Kidney (tissue), 14 donors: Measurements from ENCODE around the gene PTPRG. TPM values are rescaled to one million over a fixed set of nuclear protein-coding genes. Genes with fewer than 3 reads are reported as not detected.

ENCODE experiments used
- DNase-seq, 5 donors: peaks; one replicate each; pipeline ENCODE4 v3.0.0-alpha.2; 2013 to 2020
- FAIRE-seq: peaks from 2 replicates; lab custom pipeline; 2012; peaks lifted over from hg19 to GRCh38; lab: Jason Lieb, UNC
- H3K27ac ChIP-seq, 2 donors: one replicate each; pipeline ENCODE4 v1.7.0; 2013; ENCODE audit warnings: low read depth in 2 of 2, low read length in 2 of 2, inconsistent platforms in 1 of 2
- H3K27me3 ChIP-seq: one replicate; pipeline ENCODE4 v1.7.1; 2013; ENCODE audit warnings: low read length, inconsistent platforms; ENCODE audit not compliant: control insufficient read depth, insufficient read depth
- H3K36me3 ChIP-seq, 3 donors: one replicate each; pipeline versions ENCODE4 v1.7.0 to v1.7.1; 2013; ENCODE audit warnings: low read length in 3 of 3, control low read depth in 1 of 3, inconsistent platforms in 1 of 3; ENCODE audit not compliant: insufficient read depth in 3 of 3, control insufficient read depth in 2 of 3
- H3K4me1 ChIP-seq, 3 donors: one replicate each; pipeline versions ENCODE4 v1.7.0 to v1.7.1; 2013; ENCODE audit warnings: low read length in 3 of 3, inconsistent platforms in 1 of 3, low read depth in 1 of 3; ENCODE audit not compliant: control insufficient read depth in 2 of 3, insufficient read depth in 2 of 3
- H3K4me3 ChIP-seq, 3 donors: one replicate each; pipeline versions ENCODE4 v1.7.0 to v1.8.1; 2013; ENCODE audit warnings: low read length in 3 of 3, control low read depth in 1 of 3, inconsistent platforms in 1 of 3
- H3K9ac ChIP-seq, 3 donors: one replicate each; pipeline versions ENCODE4 v1.7.0 to v1.7.1; 2013; ENCODE audit warnings: low read length in 3 of 3, control low read depth in 1 of 3, inconsistent platforms in 1 of 3
- H3K9me3 ChIP-seq, 3 donors: one replicate each; pipeline versions ENCODE4 v1.7.0 to v1.7.1; 2013; ENCODE audit warnings: low read length in 3 of 3, control low read depth in 1 of 3, inconsistent platforms in 1 of 3; ENCODE audit not compliant: control insufficient read depth in 2 of 3, insufficient read depth in 1 of 3
- CTCF ChIP-seq: IDR thresholded peaks from 3 replicates; pipeline ENCODE4 v1.5.1; 2012; ENCODE audit warnings: mild to moderate bottlenecking, moderate library complexity, borderline replicate concordance; ENCODE audit not compliant: insufficient read depth; ENCODE audit errors: extremely low read depth
- intact Hi-C: fragments of 100-400 bp; cut with DNase I; formaldehyde crosslinking; loops from one replicate; pipeline ENCODE4 v1.11.1; 2022
- polyA plus RNA-seq: library from polyadenylated mRNA; stranded (reverse); fragments of 350-450 nt; fragmentation: Illumina TruSeq; extraction: RNeasy Lipid Tissue Mini Kit (QIAGEN cat#74804); gene quantifications from one replicate; pipeline ENCODE4 v1.2.3, GENCODE V29; 2014; ENCODE audit warnings: low read depth, low replicate concordance; ENCODE audit not compliant: insufficient read depth
- total RNA-seq: library from RNA; stranded (reverse); fragmentation: NEBNext Ultra II Directional; extraction: Animal tissue kit (Norgen Biotek cat#: 25700); gene quantifications from one replicate; pipeline ENCODE4 v1.2.1, GENCODE V29; 2021
- donor health status: control.
- donor health status: control.
- donor health status: control.
- donor health status: control.
- donor health status: control.
- donor health status: DM: yes; HTN: yes; CAD: no.
- donor health status: Normal renal cell carcinoma (clear cell type).

The PTPRG gene
- total and polyA plus RNA-seq, 2 donors from 2014 or later: 9.2 to 154 TPM

- Histone ChIP-seq H3K36me3 (no peaks in the 10 kb centered on the region), H3K27ac (no peak overlapping the region), H3K4me1 (peaks cover 4 to 27% (median 21%) of the 10 kb centered on the region in 3 donors), H3K9me3 (no peaks in the 10 kb centered on the region), H3K4me3 (no peak overlapping the region), H3K27me3 (no peaks in the 10 kb centered on the region), H3K9ac (no peak overlapping the region)
- no peak for DNase-seq
- intact Hi-C loops: no loop called here
- FAIRE-seq: no peak
- no peak for TF ChIP-seq CTCF
Observed at GRCh38 chr3:61824553-61825135, 263.3 kb downstream of the PTPRG start.

GRCh38 chr3:61826161-61826560, 264.8 kb downstream of the PTPRG start:
- Histone ChIP-seq H3K4me3 (no peak overlapping the region), H3K4me1 (peaks cover 4 to 33% (median 21%) of the 10 kb centered on the region in 3 donors), H3K36me3 (no peaks in the 10 kb centered on the region), H3K27ac (no peak overlapping the region), H3K27me3 (no peaks in the 10 kb centered on the region), H3K9me3 (no peaks in the 10 kb centered on the region), H3K9ac (no peak overlapping the region)
- intact Hi-C loops: no loop called here
- no peak for FAIRE-seq
- TF ChIP-seq CTCF: no peak
- no peak for DNase-seq

GRCh38 chr3:61828184-61828874, 267.0 kb downstream of the PTPRG start:
- no peak for FAIRE-seq

More at GRCh38 chr3:61828184-61828874, 267.0 kb downstream of the PTPRG start:
- H3K36me3 ChIP-seq: no peaks in the 10 kb centered on the region
- no peaks in the 10 kb centered on the region for H3K9me3 ChIP-seq
- H3K27ac ChIP-seq: no peak overlapping the region
- H3K27me3 ChIP-seq: no peaks in the 10 kb centered on the region
- no peak for TF ChIP-seq CTCF
- H3K4me3 ChIP-seq: no peak overlapping the region
- peaks cover 4 to 22% (median 11%) of the 10 kb centered on the region in 3 donors for H3K4me1 ChIP-seq
- intact Hi-C loops: no loop called here
- no peak overlapping the region for H3K9ac ChIP-seq
- DNase-seq: no peak
